Islet precursor cell (in vitro differentiated cells): ENCODE results near the gene LRFN2.

Experiments
- DNase-seq: peaks from one replicate; pipeline ENCODE4 v3.0.0-alpha.2; 2018

The LRFN2 gene

DNA sequence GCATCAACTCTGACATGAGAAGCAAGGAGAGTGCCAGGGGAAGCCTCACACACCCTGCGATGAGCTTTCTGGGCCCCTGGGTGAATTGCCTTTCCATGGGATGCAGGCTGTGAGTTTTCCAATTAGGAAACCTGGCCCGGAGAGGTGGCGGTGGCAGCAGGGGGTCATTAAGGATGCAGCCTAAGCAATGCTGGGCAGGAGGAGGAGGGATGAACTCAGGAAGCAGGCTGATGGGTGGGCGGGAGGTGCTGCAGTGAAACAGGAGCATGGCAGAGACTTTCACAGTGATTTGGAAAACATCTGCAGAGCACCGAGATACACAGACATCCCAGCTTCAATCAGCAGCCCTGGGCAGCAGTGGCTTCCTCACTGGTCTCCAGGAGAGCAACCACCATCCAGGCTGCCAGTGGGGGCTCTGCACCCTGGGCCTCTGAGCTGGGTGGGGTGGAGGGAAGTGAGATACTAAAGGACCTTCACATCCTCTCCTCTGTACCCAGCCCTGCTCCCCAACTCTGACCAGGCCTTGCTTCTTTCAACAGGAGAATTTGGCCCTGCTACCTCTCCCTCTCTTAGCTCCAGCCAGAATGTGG is 44.9 kb downstream of the LRFN2 start:
- no peak for DNase-seq

DNA sequence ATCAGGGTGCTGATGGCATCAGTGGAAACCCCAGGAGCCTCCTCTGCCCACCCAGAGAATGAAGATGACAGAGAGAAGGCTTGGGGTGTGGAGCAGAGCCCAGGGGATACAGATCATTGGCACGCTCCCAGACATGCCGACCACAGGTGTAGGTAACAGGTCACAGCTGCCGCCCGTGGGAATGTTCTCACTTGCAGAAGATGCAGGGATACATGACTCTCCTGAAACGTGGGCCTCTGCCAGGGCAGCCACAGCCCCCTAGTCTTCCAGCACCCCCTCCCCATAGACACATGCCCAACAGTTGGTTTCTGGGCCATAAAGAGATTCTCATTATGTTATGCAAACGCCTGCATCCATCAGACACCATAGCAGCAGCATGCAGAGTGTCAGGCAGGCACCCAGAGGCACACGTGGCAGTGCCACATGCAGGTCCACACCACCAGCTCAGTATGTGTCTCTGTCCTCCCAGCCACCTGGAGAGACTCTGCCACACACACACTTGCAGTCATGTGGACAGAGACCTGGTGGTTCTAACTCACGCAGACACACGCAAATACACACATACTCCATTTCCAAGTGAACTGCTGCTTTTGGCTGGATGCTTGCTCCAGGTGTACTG is 45.5 kb downstream of the LRFN2 start:
- DNase-seq = no peak

DNA sequence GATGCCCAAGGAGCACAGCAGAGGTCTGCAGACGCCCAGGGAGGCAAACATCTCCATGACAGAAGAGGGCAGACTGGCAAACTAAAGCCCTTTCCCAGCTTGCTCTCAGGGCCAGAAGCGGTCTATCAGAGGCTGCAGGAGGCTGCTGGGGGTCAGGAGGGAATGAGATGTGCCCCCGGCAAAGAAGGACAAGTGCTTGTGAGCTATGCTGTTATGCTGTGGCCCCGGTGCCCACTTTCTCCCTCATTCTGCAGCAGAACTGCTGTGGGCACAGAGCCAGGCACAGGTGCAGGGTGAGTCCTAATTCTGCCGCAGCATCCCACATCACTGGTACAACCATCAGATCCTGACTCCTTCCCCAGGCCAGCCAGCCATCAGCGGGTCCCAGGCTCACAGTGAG is 46.4 kb downstream of the LRFN2 start:
- no peak for DNase-seq

DNA sequence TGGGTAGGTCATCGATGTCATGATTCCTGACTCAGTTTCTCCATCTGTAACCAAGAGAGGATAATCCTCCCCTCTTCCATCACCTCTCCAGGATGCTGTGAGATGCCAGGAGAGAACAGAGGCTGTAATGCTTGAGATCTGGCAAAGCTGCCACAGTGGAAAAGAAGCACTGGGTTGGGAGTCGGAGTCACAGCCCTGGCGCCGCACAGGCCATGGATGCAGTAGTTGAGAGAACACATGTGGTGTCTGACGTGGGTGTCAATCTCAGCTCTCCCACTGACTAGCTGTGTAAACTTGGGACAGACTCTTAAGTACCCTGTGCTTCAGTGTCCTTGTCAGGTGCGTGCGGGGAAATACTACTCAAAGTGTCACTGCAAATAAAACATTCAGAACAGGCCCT is 47.3 kb downstream of the LRFN2 start:
- no peak for DNase-seq

DNA sequence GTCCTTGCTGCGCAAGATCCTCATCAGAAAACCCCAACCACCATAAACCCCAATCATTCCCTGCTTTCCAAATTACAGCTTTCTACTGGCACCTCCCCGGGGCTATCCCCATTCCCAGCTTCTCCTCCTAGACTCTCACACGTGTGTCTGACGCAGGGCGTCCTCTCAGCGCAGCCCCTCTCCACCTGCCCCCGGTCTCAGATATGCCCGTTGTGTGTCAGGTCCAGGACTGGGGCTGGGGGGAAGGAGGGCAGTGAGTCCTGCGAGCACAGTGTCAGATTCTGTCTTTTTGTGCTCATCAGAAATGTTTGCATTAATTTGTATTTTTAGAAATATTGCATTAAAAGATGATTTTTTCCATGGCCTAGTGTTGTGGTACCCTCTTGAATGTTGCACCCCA is 48.6 kb downstream of the LRFN2 start:
- DNase-seq = no peak

DNA sequence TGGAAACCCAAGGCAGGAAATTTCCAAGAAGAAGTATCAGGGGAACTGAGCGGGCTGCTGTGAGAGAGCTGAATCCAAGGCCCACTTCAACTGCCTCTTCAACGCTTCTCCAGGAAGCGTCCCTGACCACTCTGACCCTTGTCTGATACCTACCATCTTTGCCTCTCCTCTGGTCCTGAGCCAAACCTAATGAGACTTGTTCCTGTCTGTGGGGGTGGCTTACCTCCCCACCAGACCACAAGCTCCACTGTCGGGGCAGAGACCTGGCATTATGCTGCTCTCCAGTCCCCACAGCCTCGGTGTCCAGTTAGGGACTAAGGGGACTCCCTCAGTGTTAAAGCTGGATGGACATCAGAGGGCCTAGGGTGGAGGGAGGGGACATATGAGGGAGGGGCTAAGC is 49.7 kb downstream of the LRFN2 start:
- DNase-seq = no peak

DNA sequence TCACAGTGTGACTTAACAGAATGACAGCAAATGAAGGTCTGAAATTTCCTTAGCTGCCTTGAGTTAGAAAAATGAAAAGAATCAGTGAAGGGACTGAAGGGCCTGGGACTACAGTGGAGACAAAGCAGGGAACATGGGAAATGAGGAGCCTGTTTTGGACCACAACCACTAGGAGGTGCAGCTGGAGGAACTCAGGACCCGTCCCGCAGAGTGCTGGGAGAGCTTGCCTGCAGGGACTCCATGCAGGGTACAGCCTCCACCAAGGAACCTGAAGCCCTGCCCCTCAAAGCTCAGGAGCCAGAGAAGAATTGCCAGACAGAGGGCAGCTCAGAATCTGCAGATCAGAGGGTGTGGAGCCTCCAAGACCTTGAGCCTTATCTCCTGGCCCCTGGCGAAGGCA is 50.7 kb downstream of the LRFN2 start:
- DNase-seq = peak; percentile 77

DNA sequence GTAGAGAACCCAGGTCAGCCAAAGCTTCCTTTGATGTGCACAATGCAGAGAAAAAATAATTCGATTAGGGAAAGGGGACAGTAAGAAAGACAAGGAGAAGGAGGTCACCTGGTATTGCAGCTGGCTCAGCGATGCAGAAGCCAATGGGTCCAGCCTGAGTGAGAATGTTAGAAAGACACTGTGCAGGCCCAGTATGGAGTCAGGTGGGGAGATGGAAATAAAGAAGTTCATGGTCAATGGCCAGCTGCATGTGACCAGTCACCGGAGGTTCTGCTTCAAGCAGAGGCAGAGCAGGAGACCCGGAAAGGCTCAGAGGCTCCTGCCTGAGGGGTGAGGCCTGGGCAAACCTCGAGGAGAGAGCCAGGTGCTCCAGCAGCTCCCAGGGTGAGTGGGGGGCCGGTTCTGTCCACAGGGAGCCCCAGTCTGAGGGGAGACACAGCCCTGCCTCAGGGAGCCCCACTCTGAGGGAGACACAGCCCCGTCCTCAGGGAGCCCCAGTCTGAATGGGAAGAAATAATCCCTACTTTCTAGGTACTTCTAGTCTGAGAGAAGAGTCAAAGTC is 51.3 kb downstream of the LRFN2 start:
- no peak for DNase-seq

DNA sequence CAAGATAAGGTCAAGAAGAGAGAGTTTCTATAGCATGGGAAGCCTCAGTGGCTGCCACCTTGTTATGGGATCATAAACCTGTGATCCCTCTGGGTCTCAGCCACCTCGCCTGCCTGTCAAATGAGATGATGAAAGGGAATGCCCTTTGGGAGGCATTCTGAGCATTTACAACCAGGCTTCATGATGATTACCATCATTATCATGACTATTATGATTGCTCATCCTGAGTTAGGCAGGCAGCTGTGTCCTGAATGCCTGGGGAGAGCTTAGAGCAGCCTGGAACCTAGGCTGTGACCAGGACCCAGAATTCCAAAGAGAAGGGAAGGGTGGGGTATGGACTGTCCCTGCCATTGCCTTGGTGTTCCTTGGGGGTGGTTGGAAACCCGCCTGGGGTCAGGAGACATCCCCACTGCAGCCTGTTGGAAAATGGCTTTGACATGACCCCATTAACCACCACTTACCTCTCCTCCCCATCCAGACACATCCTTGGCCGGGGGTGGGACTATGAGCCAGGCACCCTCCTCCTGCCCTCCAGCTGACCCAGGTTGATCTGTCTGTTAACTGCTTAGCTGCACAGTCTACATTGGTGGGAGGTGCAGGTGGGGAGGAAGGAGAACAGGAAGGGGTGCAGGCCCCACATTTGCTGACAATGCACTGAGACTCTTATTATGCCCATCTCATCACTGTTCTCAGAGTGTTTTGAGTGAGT is 51.9 kb downstream of the LRFN2 start:
- DNase-seq = peak; percentile 77

DNA sequence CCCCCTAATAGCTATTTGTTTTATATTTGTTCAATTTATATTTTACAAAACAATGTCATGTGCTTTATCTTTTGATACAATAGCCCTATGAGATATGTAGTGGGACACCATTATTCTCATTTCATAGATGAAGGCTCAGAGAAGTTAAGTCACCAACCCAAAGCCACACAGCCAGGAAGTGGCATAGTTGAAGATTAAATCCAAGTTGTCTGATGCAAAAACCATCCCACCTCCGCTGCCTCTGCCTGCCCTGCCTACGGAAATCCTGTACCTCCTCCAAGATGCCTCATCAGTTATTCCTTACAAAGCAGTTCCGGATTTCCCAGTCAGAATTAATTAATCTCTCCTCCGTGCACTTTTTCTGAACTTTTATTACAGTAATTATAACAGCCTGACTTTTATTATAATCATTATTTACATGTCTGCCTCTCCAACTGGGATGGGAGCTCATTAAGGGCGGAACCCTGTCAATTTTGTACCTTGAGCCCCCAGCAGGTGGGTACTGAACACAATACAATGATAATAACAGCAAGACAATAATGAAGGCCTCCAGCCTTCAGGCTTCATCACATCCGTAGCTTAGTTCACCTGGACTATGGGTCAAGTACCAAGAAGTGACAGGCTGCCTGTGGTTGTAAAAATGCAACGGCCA is 54.7 kb downstream of the LRFN2 start:
- DNase-seq = no peak

DNA sequence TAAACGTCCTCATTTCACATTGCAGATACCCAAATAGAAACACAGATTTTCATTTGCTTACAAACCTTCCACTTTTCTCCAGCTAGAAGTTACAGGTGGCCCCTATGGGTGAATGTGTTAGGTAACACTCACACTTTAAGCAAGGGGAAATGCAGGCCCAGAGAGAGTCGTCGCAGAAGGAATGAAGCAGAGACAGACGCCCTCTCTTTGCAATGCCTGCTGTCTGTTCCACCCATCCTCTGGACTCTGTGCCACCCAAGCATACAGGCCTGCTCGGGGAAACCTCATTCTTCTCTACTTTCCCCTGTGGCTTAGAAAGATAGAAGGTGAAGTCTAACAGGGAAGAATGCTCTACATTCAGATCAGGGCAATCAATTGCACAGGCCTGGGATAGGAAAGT is 57.2 kb downstream of the LRFN2 start:
- DNase-seq = no peak

DNA sequence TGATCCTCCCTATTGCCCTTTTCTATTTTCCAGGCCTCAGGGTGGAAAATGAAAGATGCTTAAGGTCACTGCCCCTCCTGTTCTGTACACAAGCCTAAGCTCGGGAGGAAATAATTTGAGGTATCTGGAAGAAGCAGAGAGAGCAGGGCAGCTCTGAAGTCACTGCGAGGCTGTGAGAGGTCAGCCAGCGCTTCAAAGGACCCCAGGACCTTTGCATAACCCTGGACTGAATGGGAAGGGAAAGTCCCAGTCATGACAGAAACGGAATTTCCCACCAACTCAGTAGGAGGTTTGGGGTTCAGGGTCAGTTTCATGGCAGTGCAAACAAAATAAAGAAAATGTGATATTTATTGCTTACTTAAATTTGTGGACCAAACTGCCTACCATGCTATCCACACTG is 58.1 kb downstream of the LRFN2 start:
- DNase-seq = no peak

DNA sequence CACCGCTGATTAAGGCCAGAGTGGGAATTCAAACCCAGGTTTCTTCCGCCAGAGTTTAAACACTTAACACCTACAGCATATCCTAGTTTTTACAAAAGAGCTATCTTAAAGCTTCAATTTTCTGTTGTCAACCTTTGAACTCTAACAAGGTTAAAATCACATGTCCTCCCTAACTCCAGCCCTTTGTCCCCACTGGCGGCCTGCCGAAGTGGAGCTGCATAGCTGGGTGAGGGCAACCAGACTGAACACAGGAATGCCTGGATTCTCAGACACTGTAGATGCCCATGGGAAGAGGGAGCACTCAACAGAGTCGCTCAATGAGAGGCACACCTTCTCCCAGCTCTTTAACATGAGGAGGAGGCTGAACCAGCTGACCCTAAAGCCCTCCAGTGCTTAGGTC is 59.1 kb downstream of the LRFN2 start:
- DNase-seq = no peak

DNA sequence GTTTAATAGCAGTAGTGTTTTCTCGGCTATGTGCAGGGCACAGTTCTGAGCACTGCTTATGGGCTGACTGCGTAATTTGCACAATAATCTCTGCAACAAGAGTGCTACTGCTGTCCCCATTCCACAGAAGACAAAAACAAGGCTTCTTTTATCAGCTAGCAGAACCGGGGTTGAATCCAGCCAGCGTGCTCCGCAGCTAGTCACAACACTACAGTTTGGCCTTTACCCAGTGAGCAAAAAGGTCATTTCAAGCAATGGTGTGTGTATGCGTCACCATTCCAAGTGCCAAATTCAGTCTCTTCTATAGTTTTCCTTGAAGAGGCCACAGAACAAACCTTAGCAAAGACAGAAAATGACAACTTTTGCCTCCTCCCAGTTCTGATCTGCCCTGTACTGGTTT is 61.1 kb downstream of the LRFN2 start:
- DNase-seq = no peak

DNA sequence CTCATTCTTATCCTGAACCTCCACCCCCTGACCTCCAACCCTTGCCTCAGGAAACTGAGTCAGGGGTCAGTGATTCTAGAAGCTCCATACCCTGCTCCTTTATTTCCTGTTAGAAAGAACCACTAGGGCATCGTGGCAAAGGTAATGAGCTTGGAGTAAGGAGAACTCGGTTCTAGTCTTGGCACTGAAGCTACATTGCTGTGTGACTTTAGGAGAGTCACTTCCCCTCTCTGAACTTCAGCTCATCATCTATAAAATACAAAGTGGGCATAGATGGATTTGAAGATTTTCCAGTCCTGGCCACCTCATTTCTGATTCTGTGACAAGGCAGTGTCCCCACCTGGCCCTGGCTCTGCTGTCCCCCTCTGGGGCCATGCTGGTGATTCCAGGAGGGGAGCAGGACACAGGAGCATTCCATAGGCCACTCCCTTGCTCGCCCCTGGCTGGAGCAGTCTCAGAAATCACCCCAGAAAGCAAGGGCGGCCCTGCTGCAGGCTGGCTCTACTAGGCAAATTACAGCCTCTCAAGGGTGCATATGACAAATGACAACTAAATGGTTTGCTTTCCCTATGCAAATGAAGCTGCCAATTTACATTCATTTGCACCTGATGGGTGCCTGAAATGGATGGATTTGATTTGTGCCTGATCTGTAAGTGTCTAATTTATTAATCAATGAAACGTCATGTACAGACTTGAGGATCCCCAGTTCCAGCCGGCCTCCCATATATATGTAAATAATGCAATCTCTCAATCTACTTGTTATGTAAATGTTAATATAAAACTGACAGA is 62.2 kb downstream of the LRFN2 start:
- no peak for DNase-seq

DNA sequence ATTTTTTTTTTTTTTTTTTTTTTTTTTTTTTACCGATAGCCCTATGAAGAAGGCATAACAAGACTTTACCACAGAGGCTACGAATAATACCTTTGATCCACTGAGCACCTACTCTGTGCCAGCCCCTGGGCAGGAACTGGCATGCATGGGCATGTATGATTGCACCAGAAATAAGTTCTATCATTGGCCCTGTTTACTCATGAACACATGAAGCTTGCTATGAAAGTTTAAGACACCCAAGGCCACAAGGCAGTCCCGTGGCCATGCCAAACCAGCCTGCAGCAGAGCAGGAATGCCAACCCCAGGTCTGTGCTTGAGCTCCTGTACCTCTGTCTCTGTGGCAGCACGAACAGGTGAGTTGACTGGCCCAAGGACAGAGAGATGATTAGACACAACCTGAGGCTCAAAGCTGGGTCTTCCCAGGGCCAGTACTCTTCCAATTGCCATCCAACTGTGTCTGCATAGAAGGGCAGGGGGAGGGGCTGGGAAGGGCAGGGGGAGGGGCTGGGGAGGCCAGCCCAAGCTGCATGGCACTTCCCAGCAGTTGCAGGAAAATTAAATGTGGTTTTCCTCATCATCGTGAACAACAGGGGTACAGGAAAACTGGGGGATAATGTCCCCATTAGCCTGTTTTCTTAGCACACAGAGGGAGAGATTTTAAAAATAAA is 63.5 kb downstream of the LRFN2 start:
- DNase-seq = no peak

DNA sequence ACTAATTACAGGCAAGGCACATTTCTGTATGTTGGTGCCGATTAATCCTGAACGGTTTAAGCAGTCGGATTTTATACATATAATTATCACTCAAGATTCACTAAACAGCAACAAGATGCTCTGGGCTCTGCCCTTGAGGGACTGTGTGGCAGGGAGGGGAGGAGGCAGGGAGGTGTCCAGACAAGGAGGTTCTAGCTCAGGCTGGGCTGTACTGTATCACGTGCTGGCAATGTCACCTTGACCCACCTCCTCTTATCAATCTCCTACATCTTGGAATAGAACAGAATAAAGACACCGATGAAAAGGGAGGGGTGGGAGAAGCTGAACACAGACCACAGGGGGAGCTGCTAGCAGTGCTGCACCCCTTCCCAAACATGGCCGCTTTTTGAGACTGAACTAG is 65.7 kb downstream of the LRFN2 start:
- no peak for DNase-seq

DNA sequence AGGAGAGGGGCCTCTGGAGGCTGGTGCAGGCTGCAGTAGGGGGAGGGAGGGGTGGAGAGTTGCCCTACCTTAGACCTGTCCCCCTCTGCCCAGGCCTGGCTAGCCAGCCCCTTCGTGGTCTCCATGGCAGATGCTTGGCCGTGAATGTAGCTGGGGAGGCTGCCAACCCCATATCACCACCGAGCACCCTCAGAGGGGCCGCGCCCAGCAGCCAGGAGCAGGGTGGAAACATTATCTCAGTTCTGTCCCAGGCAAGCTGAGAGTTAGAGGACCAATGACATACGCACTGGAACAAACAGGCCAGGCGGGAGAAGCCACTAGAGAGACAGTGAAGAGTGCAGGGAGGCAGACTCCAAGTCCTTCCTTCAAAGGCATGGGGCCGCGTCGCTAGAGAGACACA is 66.5 kb downstream of the LRFN2 start:
- DNase-seq = no peak

DNA sequence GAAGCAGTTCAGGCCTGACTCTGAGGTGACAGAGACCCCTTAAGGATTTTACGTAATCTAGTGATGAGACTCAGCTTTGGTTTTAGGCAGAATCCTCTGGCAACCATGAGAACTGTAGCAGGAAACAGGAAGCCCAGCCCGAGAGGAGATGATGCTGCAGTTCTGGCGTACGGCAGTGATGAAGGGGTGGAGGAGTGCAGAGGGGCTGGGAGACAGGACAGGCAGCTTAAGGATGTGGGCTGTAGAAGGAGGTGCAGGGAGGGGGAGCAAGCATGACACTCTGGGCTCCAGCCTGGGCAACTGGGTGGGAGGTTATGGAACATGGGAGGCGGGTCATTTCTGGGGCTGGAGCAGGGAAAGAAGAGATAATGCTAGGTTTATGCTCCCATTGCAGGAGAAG is 67.1 kb downstream of the LRFN2 start:
- DNase-seq = no peak

DNA sequence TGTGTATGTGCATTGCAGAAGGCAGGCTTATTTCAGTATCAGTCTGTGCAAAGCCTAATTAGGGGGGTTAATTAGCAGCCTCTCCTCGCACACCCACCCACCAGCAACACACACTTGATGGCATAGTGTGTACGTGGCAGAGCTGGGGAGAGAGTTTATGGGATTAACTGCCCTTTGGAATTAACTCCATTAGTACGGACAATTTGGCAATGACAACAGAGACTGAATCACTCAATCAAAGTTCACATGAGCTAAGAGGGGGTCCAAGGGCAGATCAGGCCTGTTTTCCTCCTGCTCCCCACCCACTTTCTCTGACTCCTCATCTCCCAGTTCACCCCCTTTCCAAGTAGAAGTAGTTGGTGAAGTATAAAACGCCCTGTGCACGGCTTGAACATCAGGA is 69.5 kb downstream of the LRFN2 start:
- no peak for DNase-seq

DNA sequence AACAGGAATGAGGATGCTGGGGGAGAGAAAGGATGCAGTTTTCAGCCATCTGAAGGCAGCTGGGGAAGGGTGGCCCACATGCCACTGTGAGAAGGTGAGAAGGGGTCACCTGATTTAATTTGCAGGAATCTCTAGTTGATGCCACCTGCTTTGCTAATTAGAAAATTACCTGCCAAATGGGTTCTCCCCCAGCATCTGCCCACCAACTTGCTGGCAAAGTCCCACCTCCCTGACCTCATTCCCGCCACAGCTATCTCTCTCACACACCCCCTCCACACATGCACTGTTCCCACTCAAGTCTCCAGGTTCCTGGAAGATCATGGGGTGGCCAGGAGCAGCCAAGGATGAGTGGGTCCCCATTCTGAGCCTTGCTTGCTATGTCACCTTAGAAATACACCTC is 70.7 kb downstream of the LRFN2 start:
- DNase-seq = no peak

DNA sequence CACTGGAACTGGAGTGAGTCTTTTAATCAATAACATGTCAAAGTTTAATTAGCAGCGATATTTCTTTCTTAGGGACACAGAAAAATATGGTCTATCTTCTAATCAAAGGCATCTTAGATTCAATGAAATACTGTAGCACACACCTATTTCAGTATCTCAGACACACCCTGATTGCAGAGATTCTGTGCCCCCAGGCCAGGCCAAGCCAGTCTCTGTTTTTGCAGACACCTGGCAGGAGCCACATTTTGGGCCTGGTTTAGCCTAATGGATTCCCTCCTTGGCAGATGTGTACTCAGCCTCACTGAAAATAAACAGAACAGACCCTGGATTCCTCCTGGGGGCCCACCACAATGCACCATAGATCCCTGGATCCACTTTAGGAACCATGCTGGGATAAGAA is 74.8 kb downstream of the LRFN2 start:
- DNase-seq = peak; percentile 90
